Panc1 (cell line): Measurements from ENCODE around the gene TRIP10.

Source experiments
- POLR2AphosphoS5 ChIP-seq: IDR thresholded peaks from 2 replicates; pipeline ENCODE4 v1.6.1; 2012; ENCODE audit warnings: mild to moderate bottlenecking, low read depth, low read length, moderate library complexity
- TF ChIP-seq, protein P1 (sequence below): fragments of 450-650 bp; IDR thresholded peaks from 2 replicates; pipeline ENCODE4 v1.5.1; 2017; ENCODE audit warnings: mild to moderate bottlenecking

DNA sequence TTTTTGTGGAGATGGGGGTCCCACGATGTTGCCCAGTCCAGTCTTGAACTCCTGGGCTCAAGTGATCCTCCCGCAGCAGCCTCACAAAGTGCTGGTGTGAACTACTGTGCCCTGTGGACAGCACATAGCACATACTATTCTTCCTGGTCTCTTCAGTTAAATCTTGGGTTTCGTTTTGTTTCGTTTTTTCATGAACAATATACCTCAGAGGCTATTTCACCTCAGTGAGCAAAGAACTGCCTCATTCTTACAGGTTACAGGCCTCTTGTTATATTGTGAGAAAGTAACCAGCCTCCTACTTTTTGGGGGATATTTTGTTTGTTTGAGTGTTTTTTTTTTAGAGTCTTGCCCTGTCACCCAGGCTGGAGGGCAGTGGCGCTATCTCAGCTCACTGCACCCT, 17.7 kb upstream of the TRIP10 start:
- TF ChIP-seq POLR2AphosphoS5, result no peak
- TF ChIP-seq, protein P1, sequence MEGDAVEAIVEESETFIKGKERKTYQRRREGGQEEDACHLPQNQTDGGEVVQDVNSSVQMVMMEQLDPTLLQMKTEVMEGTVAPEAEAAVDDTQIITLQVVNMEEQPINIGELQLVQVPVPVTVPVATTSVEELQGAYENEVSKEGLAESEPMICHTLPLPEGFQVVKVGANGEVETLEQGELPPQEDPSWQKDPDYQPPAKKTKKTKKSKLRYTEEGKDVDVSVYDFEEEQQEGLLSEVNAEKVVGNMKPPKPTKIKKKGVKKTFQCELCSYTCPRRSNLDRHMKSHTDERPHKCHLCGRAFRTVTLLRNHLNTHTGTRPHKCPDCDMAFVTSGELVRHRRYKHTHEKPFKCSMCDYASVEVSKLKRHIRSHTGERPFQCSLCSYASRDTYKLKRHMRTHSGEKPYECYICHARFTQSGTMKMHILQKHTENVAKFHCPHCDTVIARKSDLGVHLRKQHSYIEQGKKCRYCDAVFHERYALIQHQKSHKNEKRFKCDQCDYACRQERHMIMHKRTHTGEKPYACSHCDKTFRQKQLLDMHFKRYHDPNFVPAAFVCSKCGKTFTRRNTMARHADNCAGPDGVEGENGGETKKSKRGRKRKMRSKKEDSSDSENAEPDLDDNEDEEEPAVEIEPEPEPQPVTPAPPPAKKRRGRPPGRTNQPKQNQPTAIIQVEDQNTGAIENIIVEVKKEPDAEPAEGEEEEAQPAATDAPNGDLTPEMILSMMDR, result no peak
